Activated CD4-positive, alpha-beta T cell treated with anti-CD3 and anti-CD28 coated beads, Interleukin-10, Interleukin-2, amounts not matched to agents 100 ng/mL and 50 ng/mL, durations not matched to agents 16 hours and 8 hours (primary cell): Measurements from ENCODE around the gene CAMSAP2.
"Not testable (repeated sequence)": the region's sequence is repeated elsewhere in the genome, so short reads cannot be mapped to it uniquely, and the experiment has no call there.

ENCODE experiments used
- DNase-seq: peaks from one replicate; pipeline ENCODE4 v3.0.0-alpha.2; 2020

The CAMSAP2 gene

DNA sequence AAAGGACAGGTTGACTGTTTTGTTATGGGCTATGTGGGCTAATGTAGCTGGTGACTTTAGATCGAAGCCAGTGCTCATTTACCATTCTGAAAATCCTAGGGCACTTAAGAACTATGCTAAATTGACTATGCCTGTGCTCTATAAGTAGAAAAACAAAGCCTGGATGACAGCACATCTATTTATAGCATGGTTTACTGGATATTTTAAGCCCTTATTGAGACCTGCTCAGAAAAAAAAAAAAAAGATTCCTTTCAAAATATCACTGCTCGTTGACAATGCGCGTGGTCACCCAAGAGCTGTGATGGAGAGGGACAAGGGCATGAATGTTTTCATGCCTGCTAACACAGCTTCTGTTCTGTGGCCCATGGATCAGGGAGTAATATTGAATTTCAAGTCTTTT lies 48.1 kb downstream of the CAMSAP2 start:
- no peak for DNase-seq

DNA sequence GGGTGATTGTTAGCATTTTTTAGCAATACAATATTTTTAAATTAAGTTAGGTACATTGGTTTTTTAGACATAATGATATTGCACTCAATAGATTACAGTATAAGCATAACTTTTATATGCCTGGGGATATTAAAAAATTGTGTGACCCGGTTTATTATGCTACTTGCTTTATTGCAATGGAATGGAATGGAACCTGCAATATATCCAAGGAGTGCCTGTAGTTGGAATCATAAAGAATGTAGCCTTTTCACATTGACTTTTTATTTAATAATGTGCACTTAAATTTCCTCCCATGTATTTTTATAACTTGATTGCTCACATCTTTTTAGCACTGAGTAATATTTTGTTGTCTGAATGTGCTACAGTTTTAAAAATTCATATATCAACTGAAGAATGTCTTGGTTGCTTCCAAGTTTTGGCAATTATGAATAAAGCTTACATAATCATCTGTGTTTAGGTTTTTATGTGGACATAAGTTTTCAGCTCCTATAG lies 49.2 kb downstream of the CAMSAP2 start:
- DNase-seq: no peak

GRCh38 chr1:200791012-200791411 lies 52.3 kb downstream of the CAMSAP2 start:
- DNase-seq: not testable (repeated sequence)

- DNase-seq: no peak
Observed at GRCh38 chr1:200793677-200794076, 55.0 kb downstream of the CAMSAP2 start.

- DNase-seq: no peak
Observed at GRCh38 chr1:200794506-200795065, 55.9 kb downstream of the CAMSAP2 start.

DNA sequence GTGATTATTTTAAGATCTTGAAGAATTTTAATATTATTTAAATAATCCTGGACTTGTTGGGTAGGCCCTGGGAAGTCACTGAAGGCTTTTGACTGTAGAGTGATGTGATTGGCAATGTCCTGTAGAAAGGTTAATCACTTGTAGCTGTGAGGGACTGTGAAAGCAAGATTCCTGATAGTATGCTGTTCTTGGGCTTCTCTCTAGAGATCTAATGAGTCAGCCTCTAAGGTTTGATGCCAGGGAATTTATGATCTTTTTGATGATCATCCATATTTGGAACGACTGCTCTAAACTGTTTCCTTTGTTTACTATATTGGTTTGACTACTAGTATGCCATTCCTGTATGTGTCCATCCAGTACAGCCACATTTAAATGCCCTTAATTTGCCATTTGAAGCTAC lies 56.5 kb downstream of the CAMSAP2 start:
- no peak for DNase-seq

GRCh38 chr1:200802042-200802441 lies 63.3 kb downstream of the CAMSAP2 start:
- no peak for DNase-seq

DNA sequence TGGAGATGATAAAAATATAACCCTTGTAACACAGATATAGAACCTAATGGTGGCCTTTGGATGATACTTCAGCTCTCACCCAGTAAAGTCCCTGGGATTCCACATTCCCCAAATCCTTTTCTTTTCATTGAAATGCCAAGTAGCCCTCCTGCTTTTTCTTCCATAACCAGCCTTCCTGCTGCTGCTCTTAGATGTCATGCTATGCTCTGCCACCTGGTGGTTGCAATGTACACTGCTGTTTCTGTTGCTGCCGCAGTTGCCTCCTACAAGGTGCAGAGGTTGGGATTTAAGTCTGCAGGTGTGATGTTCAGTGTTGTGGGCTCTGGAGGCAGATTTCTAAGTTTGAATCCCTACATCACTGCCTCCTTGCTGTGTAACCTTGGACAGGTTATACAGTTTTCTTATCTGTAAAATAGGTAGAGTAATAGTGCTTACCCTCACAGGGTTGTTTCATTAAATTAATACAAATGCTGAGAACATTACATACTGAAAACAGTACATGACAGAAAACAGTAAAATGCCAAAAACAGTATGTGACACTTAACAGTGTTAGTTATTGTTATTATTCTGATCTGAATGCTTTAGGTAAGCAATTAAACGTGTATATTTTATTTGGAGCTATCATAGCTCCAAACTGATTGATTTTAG lies 64.3 kb downstream of the CAMSAP2 start:
- DNase-seq: peak; percentile 73

DNA sequence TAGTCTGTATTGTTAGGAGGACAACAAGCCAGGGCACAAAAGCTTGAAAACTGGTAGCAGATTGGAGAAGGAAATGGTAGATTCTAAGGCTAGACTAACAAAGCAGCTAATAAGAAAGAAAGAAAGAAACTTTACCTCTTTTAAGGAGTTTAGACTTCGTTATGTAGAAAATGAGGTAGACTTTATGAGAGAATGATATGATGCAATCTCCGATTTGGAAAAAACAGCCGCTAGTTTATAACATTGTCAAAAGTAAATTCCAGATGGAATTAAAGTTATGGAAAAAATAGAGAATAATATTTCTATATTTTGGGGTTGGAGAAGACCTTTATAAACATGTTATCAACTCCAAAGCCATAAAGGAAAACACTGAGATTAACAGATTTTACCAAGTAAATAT lies 67.0 kb downstream of the CAMSAP2 start:
- no peak for DNase-seq

GRCh38 chr1:200808846-200809245 lies 70.2 kb downstream of the CAMSAP2 start:
- no peak for DNase-seq

- no peak for DNase-seq
Observed at GRCh38 chr1:200811704-200812103, 73.0 kb downstream of the CAMSAP2 start.

- DNase-seq: not testable (repeated sequence)
Observed at GRCh38 chr1:200816624-200817224, 78.0 kb downstream of the CAMSAP2 start.

DNA sequence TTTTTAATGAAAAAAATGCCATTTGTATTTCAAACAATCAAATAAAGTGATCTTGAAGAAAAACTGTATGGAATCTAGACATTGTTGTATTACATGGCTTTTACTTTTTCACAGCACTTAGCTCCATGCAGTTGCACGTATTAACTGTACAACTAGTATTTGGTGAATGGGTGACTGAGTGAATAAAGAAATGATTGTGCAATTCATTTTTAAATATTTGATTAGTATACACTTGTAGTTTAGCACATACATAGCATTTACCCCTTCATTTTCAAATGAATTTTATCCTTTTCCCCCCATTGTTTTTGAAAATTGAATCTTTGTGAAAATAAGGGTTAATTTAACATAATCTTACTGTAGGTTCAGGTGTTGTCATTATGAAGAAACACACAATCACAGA lies 79.6 kb downstream of the CAMSAP2 start:
- no peak for DNase-seq

DNA sequence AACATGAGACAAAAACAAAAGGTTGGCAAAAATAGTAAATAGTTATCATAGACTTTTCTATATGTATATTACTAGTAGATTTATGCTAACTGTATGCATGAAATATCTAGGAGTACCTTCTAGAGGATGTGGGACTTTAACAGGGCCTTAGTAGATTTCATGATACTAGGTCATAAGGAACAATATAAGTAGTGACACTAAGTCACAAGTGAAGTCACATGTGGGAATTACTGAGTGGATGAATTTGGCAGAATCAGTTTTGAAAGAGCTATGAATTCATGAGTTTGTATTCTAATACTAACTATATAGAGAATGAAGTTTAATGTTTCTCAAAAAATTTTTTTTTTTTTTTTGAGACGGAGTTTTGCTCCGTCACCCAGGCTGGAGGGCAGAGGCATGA lies 81.0 kb downstream of the CAMSAP2 start:
- no peak for DNase-seq

GRCh38 chr1:200831091-200831490 lies 92.4 kb downstream of the CAMSAP2 start:
- DNase-seq: no peak

DNA sequence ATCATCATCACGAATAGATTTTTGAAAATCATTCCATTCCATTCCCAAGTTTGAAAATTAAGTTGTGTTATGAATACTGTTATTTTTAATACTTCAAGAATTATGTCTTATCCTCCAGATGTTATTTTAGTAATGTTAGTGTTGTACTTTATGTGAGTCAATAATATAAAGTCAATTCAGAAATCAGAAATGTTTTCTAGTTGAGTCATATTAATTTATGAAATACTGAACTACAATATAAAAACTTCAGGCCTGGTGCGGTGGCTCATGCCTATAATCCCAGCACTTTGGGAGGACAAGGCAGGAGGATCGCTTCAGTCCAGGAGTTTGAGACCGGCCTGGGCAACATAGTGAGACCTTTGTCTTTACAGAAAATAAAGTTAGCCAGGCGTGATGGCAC lies 95.7 kb downstream of the CAMSAP2 start:
- no peak for DNase-seq

- no peak for DNase-seq
Observed at GRCh38 chr1:200836213-200836612, 97.5 kb downstream of the CAMSAP2 start.

DNA sequence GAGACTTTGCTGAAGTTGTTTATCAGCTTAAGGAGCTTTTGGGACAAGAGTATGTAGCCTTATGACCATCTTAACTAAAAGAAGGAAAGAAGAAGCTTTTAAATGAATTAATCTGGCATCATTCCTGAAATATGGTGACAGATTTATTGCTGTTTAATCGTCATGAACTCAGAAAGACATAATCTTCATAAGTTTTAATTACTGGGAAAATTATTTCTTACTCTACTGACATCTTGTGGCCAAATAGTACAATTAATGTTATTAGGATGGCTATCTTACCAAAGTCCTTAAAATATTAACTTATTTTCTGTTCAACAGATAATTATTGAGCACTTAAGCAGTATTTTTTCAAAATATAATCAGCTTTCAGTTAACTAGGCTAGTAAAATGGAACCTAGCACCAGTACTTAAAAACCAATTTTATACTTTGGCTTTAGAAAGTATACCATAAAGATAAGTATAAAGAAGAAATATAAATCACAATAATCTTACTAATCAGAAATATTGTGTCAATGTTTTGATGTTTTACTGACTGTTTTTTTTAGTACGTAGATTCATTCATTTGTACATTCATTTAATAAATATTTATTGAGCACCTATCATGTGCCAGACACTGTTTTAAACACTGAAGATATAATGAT lies 99.4 kb downstream of the CAMSAP2 start:
- no peak for DNase-seq

GRCh38 chr1:200838676-200839445 lies 100.2 kb downstream of the CAMSAP2 start:
- DNase-seq: no peak

DNA sequence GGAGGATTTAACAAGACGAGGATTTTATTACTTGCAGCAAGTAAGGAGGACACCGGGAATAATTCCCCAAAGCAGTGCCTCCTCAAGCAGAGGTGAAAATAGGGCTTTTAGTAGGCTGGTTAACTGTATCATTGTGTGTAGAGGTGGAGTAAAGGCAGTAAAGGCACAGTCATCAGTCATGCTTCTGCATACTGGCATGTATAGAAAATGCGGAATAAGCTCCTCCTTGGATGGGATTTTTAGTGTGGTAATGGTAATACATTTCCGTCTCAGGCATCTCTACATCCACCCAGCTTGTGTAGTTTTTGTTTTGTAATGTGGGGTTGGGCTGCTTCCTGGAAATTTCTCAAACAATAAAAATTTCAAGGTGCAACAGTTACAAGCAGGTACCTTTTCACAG lies 106.7 kb downstream of the CAMSAP2 start:
- DNase-seq: no peak

GRCh38 chr1:200846398-200846797 lies 107.7 kb downstream of the CAMSAP2 start:
- DNase-seq: no peak

GRCh38 chr1:200849430-200849829 lies 110.7 kb downstream of the CAMSAP2 start:
- no peak for DNase-seq

DNA sequence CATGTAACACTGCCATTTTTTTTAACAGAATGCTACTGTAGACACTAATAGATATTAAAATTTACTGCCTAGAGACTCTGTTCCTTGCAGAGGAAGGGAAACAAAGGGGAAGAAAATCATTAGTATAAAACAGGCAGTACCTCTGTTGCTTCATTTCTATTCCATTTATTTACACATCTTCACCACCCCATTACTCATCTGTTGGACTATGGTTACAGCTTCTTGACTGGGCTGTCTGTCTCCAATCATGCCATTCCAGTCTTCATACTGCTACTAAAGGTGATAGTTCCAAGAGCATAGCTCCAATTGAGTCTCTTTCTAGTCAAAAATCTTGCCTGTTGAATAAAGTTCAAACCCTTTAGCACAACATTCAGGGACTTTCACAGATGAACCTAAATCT lies 111.9 kb downstream of the CAMSAP2 start:
- DNase-seq: no peak
